ENCODE data around the gene ACSM2A. TPM values are rescaled to one million over a fixed set of nuclear protein-coding genes. Genes with fewer than 3 reads are reported as not detected.

ACSM2A gene
- total and polyA plus RNA-seq, 2 donors (not counting 1 experiment from before 2014, with no cell fraction given), result not detected

DNA sequence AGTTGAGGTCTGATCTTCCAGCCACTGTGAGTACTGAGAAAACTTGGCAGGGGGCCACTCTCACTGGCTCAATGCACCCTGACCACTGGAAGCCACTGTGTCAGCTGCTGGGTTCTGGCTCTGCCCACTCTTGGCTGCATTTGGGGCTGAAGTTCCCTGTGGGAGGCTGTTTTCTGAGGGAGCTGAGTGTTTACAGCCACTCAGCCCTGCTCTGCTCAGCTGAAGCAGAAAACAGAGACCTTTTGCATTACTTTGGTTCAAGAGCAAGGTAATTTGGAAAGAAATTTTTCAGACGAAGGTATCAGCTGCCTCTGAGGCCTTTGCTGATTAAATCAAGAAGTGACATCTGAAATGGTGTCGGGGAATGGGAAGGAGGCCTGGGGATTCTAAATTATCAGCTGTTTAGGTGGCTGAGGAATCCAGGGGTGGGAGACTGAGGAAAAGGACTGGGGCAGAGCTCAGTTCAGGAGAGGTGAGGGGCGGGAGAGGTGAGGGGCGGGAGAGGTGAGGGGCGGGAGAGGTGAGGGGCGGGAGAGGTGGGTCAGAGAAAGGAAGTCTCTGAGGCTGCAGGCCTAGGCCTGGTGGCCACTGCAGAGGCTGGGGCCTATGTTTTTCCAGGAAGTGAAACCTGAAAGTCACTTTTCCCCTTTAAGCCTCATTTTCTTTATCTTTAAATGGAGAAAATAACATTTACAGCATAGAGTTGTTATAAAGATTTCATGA lies 41.8 kb upstream of the ACSM2A start, which contains the start of gene ACSM5:
Gene ACSM5 (plus strand): TSS at position 137 of the 723 bp plus-strand sequence. CDS start 1,951 bp downstream, outside the sequence.
- no peak for DNase-seq (ENCODE audit: low read depth in 2 of 2)
- Histone ChIP-seq H2AFZ (ENCODE audit: low read length) (no peak within 1 kb of the TSS), H3K36me3 (ENCODE audit: control insufficient read depth, insufficient read depth, low read length) (no peaks in the 10 kb centered on the region), H3K4me1 (ENCODE audit: control insufficient read depth, extremely low read depth, insufficient read depth, low read length) (no peaks in the 10 kb centered on the region), H4K20me1 (ENCODE audit: control insufficient read depth, extremely low read depth, insufficient read depth, low read length) (no peaks in the 10 kb centered on the region), H3K4me3 (replicated peaks in 1 of 4; ENCODE audit: control extremely low read depth in 1 of 4, insufficient read depth in 1 of 4, low read depth in 3 of 4, low read length in 4 of 4) (no peak within 1 kb of the TSS), H3K27me3 (ENCODE audit: control insufficient read depth, insufficient read depth, low read length) (no peaks in the 10 kb centered on the region), H3K9ac (ENCODE audit: insufficient read depth, low read length) (no peak within 1 kb of the TSS), H3K9me3 (ENCODE audit: control insufficient read depth, insufficient read depth, low read depth, low read length) (no peaks in the 10 kb centered on the region), H3K27ac (ENCODE audit: insufficient read depth, low read length) (no peak within 1 kb of the TSS), H3K4me2 (ENCODE audit: extremely low read depth, insufficient read depth, low read length) (no peak within 1 kb of the TSS), H3K79me2 (ENCODE audit: control insufficient read depth, insufficient read depth, low read length) (no peaks in the 10 kb centered on the region)
- TF ChIP-seq, protein P1, sequence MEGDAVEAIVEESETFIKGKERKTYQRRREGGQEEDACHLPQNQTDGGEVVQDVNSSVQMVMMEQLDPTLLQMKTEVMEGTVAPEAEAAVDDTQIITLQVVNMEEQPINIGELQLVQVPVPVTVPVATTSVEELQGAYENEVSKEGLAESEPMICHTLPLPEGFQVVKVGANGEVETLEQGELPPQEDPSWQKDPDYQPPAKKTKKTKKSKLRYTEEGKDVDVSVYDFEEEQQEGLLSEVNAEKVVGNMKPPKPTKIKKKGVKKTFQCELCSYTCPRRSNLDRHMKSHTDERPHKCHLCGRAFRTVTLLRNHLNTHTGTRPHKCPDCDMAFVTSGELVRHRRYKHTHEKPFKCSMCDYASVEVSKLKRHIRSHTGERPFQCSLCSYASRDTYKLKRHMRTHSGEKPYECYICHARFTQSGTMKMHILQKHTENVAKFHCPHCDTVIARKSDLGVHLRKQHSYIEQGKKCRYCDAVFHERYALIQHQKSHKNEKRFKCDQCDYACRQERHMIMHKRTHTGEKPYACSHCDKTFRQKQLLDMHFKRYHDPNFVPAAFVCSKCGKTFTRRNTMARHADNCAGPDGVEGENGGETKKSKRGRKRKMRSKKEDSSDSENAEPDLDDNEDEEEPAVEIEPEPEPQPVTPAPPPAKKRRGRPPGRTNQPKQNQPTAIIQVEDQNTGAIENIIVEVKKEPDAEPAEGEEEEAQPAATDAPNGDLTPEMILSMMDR (conservative IDR thresholded peaks at IDR 0.05 in 1 of 2, IDR thresholded peaks at IDR 0.05 in 1 of 2; ENCODE audit: low read depth in 1 of 2, low read length in 2 of 2), result no peak
- TF ChIP-seq EZH2 (IDR thresholded peaks at IDR 0.05; ENCODE audit: low read length, missing control alignments), result no peak

DNA sequence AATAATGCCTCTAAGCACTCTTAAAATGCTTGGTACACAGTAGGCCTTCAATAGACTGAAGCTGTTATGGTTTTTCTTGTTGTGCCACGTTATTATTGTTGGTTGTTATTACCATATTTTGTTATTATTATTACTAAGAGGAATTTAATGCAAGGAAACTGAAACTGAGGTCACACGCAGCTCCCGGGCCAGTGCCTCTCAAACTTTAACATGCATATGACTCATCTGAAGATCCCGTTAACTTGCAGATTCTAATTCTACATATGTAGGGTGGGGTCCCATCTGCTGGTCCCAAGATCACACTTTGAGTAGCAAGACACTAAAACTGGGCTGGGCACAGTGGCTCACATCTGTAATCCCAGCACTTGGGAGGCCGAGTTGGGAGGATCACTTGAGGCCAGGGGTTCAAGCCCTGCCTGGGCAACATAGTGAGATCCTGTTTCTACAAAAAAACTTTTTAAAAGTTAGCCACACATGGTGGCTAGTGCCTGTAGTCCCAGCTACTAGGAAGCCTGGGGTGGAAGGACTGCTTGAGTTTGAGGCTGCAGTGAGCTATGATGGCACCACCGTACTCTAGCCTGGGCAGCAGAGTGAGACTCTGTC lies 41.1 kb upstream of the ACSM2A start:
- no peaks in the 10 kb centered on the region for H3K9me3 ChIP-seq (ENCODE audit: control insufficient read depth, insufficient read depth, low read depth, low read length)
- no peaks in the 10 kb centered on the region for H4K20me1 ChIP-seq (ENCODE audit: control insufficient read depth, extremely low read depth, insufficient read depth, low read length)
- H3K36me3 ChIP-seq (ENCODE audit: control insufficient read depth, insufficient read depth, low read length), result no peaks in the 10 kb centered on the region
- DNase-seq (ENCODE audit: low read depth in 2 of 2), result no peak
- H3K4me1 ChIP-seq (ENCODE audit: control insufficient read depth, extremely low read depth, insufficient read depth, low read length), result no peaks in the 10 kb centered on the region
- no peak overlapping the region for H3K4me3 ChIP-seq (replicated peaks in 1 of 4; ENCODE audit: control extremely low read depth in 1 of 4, insufficient read depth in 1 of 4, low read depth in 3 of 4, low read length in 4 of 4)
- no peak overlapping the region for H3K9ac ChIP-seq (ENCODE audit: insufficient read depth, low read length)
- no peak overlapping the region for H3K4me2 ChIP-seq (ENCODE audit: extremely low read depth, insufficient read depth, low read length)
- H2AFZ ChIP-seq (ENCODE audit: low read length), result no peak overlapping the region
- H3K27me3 ChIP-seq (ENCODE audit: control insufficient read depth, insufficient read depth, low read length), result no peaks in the 10 kb centered on the region
- no peak overlapping the region for H3K27ac ChIP-seq (ENCODE audit: insufficient read depth, low read length)
- H3K79me2 ChIP-seq (ENCODE audit: control insufficient read depth, insufficient read depth, low read length), result no peaks in the 10 kb centered on the region
- TF ChIP-seq, protein P1 (conservative IDR thresholded peaks at IDR 0.05 in 1 of 2, IDR thresholded peaks at IDR 0.05 in 1 of 2; ENCODE audit: low read depth in 1 of 2, low read length in 2 of 2), result no peak
- no peak for TF ChIP-seq EZH2 (IDR thresholded peaks at IDR 0.05; ENCODE audit: low read length, missing control alignments)

DNA sequence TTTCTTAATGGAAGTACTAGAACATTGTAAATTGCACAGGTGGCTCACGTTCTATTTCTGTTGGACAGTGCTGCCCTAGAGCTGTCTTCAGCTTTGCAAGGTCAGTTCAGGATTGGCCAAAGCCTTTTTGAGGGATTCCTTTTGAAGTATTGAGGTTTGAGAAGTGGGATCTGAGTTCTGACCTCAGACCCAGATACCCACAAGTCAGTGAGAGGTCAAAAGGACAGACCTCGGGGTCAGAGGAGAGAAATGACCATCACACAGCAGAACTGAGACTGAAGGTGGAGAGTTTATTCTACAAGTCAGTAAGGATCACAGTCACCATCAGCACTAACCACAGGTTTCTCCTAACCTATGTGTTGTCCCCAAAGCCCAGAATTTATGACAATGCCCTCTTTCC lies 40.3 kb upstream of the ACSM2A start:
- H3K27ac ChIP-seq (ENCODE audit: insufficient read depth, low read length), result no peak overlapping the region
- H4K20me1 ChIP-seq (ENCODE audit: control insufficient read depth, extremely low read depth, insufficient read depth, low read length), result no peaks in the 10 kb centered on the region
- no peak overlapping the region for H3K4me3 ChIP-seq (replicated peaks in 1 of 4; ENCODE audit: control extremely low read depth in 1 of 4, insufficient read depth in 1 of 4, low read depth in 3 of 4, low read length in 4 of 4)
- no peak for DNase-seq (ENCODE audit: low read depth in 2 of 2)
- H3K4me1 ChIP-seq (ENCODE audit: control insufficient read depth, extremely low read depth, insufficient read depth, low read length), result no peaks in the 10 kb centered on the region
- no peaks in the 10 kb centered on the region for H3K27me3 ChIP-seq (ENCODE audit: control insufficient read depth, insufficient read depth, low read length)
- H3K9me3 ChIP-seq (ENCODE audit: control insufficient read depth, insufficient read depth, low read depth, low read length), result no peaks in the 10 kb centered on the region
- no peak overlapping the region for H3K9ac ChIP-seq (ENCODE audit: insufficient read depth, low read length)
- no peaks in the 10 kb centered on the region for H3K36me3 ChIP-seq (ENCODE audit: control insufficient read depth, insufficient read depth, low read length)
- no peak overlapping the region for H3K4me2 ChIP-seq (ENCODE audit: extremely low read depth, insufficient read depth, low read length)
- H3K79me2 ChIP-seq (ENCODE audit: control insufficient read depth, insufficient read depth, low read length), result no peaks in the 10 kb centered on the region
- TF ChIP-seq, protein P1 (conservative IDR thresholded peaks at IDR 0.05 in 1 of 2, IDR thresholded peaks at IDR 0.05 in 1 of 2; ENCODE audit: low read depth in 1 of 2, low read length in 2 of 2), result no peak
- no peak for TF ChIP-seq EZH2 (IDR thresholded peaks at IDR 0.05; ENCODE audit: low read length, missing control alignments)
- H2AFZ ChIP-seq (ENCODE audit: low read length), result no peak overlapping the region
